HPDE6-E6E7 (cell line): ENCODE results near the gene PAXX.
A peak's percentile ranks its signal among the peaks of the same experiment; 100 is the strongest.

Experiments
- DNase-seq: peaks from one replicate; pipeline ENCODE4 v3.0.0; 2011; ENCODE audit warnings: missing footprints; ENCODE audit errors: extremely low spot score

PAXX gene, protein sequence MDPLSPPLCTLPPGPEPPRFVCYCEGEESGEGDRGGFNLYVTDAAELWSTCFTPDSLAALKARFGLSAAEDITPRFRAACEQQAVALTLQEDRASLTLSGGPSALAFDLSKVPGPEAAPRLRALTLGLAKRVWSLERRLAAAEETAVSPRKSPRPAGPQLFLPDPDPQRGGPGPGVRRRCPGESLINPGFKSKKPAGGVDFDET

DNA sequence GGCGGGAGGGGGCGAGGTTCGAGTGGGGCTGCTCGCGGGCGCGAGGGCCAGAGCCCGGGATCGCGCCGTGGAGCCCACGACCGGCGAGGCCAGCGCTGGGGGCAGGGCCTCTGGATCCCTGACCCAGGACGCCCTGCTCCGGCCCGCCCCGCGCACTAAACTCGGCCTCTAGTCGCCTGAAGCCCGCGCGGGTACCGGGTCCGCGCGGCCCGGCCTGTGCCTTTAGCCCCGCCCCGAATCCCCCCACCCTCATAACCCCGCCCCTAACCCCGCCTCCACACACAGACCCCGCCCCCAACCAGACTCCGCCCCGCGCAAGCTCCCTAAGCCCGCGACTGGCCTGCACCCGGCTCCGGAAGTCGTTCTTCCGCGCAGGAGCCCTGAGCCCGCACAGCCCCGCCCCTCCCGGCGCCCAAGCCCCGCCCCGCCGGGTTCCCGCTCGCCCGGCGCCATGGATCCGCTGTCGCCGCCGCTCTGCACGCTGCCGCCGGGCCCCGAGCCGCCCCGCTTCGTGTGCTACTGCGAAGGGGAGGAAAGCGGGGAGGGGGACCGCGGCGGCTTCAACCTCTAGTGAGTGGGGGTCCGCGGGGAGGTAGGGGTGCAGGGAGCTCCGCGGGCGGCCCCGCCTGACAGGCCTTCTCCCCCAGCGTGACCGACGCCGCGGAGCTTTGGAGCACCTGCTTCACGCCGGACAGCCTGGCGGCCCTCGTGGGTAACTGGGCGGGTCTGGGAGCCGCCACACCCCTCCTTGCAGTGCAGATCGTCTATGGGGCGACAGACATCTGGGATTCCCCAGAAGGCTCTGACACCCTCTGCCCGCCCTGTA is at the start of gene PAXX:
Gene PAXX (plus strand): TSS at position 430 of the 826 bp plus-strand sequence. CDS start 22 bp downstream, at position 452.
- peak; percentile 94 for DNase-seq

DNA sequence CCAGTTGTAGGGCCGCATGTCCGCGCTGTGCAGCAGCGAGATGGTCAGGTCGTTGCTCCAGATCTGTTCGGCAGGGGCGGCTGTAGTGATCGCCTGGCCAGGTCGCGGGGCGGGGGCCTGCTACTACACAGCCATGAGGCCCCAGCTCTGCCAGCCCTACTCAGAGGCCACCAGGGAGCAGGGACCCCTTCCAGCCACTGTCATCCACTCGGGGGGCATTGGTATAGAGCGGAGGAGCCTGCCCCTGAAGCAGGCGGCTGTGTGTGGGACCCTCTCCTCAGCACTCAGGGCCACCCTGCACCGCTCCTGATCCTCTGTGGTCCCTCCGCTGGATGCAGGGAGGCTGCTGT is 49.4 kb upstream of the PAXX start:
- DNase-seq, result no peak

DNA sequence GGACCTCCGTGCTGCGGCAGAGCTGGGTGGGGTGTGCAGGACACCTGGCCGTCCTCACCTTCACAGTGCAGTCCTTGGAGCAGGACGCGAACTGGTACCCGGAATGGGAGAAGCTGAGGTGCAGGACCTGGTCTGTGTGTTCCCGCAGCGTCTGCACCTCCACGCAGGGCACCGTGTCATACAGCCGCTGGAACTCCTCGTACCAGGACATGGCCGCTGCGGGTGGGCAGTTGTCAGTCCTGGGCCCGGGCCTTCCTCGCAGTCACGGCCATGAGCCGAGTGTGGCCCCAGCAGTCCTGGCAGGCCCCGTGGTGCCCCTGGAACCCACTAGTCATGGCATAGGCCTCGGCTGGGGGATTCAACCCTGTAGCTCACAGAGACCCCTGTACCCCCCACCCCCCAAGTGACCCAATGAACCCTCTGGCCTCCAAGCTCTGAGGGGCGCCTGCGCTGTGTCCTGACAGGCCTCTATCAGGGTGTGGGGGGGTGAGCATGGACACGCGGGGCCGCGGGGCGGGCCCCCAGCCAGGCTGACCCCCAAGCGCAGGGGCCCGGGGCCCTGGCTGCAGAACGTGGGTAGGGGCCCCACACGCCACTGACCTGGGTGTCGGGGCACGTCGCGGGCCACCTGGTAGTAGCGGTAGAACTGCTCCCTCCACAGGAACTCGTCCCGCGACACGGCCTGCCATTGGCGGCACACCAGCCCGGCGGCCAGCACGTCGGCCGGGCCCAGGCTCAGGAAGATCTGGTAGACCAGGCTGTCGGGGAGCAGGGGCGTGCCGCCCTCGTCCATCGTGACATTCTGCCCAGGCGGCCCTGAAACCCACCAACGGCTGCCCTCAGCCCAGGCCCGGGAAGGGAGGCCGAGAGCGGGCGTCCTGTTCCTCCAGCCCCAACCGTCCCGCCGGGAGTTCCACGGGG is 48.7 kb upstream of the PAXX start:
- no peak for DNase-seq

DNA sequence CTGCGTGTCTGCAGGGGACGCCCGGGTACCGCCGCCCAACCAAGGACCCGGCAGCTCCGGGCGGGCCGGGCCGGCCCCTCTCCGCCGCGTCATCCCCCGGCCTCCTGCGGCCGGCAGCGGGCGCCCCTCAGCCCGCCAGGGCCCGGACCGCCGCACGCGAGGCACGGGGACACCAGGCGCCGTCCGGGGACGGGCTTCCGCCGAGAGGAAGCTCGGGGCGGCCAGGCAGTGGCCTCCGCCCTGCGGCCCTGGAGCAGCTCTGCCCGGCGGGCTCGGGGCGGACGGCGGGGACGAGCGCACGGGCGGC is 48.1 kb upstream of the PAXX start:
- DNase-seq, result peak; percentile 58

DNA sequence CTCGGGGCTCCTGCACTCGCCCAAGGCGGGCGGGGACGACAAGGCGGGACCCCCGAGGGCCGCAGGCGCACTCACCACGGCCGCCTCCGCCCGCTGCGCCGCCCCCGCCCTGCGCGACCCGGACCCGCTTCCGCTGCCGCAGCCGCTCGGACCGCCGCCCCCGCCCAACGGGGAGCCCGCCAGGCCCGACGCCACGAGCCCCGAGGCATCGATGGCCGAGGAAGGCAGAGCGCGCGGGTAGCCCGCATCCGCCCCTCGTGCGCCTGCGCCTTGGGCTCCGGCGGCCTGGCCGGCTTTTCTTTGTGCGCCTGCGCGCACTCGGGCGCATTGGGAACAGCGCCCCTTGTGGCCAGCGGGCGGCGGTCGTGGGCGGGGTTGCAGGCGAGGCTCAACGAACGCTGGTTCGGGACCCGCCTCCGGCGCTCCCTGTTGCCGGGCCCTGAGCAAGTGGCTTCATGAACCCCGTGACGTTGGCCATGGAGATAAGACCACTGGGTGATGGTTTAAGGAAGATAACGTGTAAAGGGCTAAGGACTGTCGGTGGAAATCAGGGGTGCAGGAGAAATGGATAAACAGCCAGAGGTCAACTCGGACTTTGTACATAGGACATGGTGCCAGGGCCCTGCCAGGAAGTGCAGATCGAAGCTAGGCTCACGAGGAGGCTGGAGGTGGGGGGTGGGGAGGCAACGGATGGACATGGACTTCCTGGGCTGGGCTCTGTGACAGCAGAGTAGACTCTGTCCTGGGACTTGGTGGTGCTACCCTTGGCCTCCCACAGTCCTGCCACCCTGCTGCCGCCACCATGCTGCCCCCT is 47.5 kb upstream of the PAXX start, which contains the start of the genes C8G and FBXW5:
Gene C8G (plus strand): TSS at position 725 of the 814 bp plus-strand sequence. CDS start 78 bp downstream, at position 803.
Gene FBXW5 (minus strand): TSS at position 220 of the 814 bp plus-strand sequence. CDS start 655 bp downstream, outside the sequence.
- DNase-seq, result peak; percentile 97

DNA sequence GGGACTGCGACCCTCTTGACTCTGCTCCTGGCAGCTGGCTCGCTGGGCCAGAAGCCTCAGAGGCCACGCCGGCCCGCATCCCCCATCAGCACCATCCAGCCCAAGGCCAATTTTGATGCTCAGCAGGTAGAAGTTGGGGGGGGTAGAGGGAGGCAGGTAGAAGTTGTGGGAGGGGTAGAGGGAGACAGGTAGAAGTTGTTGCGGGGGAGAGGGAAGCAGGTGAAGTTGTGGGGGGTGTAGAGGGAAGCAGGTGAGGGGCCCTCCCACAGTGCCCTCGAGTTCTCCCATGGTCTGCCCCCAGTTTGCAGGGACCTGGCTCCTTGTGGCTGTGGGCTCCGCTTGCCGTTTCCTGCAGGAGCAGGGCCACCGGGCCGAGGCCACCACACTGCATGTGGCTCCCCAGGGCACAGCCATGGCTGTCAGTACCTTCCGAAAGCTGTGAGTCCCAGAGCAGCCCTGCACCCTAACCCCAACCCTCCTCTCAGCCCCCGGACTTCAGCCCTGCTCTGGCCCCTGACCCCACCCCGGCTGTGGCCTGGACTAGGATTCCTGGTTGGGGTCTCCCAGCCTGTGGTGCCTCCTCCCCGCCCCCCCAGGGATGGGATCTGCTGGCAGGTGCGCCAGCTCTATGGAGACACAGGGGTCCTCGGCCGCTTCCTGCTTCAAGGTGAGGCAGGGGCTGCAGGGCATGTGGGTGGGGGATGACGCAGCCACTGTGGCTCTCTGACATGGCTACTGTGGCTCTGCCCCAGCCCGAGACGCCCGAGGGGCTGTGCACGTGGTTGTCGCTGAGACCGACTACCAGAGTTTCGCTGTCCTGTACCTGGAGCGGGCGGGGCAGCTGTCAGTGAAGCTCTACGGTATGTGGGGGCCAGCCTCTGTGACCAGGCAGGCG is 46.6 kb upstream of the PAXX start:
- DNase-seq, result no peak

DNA sequence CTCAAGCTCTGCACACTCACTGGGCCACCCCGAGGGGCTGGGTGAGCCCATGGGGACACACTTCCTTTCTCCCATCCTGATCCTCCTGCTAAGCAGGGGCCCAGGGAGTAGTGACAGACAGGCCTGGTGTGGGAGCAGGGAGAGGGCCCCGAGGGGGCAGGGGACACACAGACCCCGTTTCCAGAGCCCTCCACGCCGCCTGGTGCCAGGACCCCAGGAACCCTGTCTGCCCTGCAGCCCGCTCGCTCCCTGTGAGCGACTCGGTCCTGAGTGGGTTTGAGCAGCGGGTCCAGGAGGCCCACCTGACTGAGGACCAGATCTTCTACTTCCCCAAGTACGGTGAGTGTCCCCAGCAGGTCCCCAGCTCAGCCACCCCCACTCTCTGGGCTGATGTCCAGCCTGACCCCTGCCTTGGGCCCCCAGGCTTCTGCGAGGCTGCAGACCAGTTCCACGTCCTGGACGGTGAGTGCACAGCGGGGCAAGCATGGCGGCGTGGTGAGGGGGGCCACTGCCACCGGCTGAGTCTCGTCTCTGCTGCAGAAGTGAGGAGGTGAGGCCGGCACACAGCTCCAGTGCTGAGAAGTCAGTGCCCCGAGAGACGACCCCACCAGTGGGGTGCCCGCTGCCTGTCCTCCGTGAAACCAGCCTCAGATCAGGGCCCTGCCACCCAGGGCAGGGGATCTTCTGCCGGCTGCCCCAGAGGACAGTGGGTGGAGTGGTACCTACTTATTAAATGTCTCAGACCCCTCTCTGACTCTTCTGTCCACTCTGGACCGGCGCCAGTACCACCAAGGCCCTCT is 45.8 kb upstream of the PAXX start:
- DNase-seq, result no peak

DNA sequence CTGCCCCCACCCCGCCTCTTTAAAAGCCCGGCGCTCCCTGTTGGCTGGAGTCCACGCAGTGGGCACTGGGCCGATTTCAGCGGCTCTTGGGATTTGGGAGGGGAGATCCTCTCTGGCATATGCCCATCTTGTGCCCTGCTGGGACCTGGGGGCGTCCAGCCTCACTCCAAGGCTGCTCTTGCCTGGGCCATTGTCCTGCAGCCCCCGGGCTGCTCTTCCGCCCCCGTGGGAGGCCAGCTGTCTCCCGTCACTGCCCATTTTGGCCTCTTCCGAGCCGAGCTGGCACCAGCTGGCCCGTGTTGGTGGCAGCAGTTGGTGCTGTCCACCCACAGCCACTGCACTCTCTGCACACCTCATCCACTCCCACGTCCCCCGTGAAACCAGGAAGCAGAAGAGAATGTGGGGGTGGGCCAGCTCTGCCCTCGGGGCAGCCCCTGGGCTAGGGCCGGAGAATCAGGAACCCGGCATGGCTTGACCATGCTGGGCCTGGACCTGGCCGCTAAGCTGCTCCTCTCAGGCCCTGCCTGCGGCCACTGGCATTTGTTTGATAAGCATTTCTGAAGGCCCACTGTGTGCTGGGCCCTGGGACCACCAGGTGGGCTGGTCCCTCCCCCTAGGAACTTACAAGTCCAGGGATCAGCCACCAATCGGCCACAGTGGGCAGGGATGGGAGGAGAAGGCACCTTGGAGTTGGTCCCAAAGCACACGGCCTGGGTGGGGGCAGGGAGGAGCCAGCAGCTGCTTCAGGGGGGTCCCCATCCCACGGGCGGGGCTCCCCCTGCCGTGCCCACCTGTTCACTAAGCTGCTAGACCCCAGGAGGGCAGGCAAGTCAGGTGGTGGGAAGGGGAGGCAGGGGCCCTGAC is 45.0 kb upstream of the PAXX start:
- DNase-seq, result no peak

DNA sequence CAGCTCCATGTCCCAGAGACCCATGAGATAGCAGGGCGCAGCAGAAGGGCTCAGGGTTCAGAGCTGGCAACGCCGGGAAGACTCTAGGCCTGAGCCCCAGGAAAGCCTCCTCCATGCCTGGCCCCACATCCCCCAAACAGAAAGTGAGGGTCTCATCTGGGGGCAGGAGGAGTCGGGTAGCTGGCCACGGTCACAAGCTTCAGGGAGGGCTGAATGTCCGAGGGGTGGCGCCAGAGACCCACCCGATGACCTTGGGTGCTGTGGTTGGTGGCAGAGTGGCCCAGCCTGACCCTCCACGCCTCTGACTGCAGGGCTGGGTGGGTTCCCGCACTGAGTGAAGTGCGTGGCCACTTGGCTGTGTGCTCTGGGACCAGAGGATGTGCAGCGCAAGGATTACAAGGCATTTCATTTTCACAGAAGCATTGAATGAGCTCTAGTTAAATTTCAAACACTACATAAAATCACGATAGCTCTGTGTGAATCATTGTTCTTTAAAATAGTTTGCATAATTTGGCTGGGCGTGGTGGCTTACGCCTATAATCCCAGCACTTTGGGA is 44.2 kb upstream of the PAXX start:
- DNase-seq, result no peak

DNA sequence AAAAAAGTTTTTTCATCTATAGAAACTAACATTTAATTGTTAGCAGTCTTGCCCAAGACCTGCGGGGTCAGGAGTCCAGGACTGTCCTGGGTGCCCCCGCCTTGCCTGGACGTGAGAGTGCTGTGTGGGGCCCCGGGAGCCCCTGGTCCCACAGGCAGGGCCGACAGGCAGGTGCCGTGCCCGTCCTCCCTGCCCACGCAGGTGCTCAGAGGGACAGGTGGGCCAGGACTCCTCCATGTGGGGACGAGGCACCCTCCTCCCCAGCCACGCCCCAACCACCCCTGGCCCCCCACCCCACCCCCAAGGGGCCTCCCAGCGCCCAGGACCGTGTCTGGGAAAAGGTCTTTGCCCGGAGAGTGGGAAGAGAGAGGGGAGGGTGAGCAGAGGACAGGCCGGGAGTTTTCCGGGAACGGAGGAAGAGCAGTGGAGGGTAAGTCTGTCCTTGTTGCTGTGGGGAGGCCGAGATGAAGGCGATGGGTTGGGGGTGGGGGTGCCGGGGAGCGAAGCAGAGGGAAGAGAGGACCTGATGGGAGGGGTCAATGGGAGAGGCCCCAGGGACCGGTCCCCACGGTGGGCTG is 42.9 kb upstream of the PAXX start:
- DNase-seq, result no peak

DNA sequence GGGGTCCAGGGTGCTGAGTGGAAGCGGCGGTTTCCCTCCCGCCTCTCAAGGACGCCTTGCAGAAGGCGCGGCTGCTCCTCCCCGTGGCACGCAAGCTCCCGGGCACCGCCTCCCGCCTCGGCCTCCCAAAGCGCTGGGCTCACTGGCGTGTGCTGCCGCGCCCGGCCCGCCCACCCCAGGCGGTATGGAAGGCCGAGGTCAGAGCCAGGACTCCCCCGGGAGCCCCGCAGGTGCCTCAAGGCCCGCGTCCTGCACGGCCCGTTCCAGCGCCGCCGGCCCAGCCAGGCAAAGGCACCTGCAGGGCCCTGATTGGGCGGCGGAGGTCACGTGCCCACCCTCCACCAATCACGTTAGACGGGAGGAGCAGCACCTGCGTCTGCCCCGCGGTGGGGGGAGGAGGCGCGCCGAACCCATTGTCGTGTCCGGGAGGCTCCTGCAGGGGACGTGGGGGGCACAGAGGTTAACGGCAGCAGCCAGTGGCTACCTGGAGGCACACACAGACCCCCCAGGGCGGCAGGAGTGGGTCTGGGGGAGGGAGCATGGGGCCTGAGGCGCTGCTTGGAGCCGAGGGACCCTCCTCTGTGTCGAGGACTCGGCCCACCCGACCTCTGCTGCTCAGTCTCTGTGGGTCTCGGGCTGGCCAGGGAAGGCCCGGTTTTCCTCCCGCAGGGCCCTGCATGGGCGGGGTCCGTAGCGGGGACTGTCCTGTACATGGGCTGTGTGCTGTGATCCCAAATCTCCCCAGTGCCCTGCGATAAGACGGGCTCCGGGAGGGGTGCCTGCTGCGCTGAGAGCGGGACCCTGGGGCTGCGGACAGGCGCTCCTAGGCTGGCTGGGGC is 42.2 kb upstream of the PAXX start:
- peak; percentile 99 for DNase-seq

DNA sequence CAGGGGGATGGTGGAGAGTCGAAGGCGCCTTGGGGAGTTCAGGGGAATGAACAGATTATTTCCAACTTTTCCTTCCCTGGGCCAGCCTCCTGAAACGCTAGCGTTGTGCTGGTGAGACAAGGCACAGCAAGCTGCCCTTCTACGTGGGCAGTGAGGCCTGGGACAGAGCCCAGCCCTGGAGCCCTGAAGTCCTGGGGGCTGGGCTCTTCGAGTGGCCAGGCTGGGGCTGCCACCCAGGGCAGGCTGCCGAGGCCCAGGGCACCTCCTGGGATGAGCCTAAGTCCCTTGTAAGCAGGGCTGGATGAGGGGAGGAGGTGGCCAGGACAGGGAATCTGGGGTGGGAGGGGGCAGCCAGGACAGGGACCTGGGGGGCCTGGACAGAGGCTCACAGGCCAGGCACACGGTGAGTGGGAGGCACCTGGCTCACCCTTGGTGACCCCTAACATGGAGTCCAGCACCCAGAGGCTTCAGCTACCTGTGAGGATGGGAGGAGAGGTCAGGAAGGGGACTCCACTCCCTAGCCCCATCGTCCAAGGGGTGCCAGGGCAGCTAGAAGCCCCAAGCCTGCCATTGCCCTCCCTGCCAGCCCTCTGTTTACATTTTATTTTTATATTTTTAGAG is 41.5 kb upstream of the PAXX start:
- DNase-seq, result no peak

DNA sequence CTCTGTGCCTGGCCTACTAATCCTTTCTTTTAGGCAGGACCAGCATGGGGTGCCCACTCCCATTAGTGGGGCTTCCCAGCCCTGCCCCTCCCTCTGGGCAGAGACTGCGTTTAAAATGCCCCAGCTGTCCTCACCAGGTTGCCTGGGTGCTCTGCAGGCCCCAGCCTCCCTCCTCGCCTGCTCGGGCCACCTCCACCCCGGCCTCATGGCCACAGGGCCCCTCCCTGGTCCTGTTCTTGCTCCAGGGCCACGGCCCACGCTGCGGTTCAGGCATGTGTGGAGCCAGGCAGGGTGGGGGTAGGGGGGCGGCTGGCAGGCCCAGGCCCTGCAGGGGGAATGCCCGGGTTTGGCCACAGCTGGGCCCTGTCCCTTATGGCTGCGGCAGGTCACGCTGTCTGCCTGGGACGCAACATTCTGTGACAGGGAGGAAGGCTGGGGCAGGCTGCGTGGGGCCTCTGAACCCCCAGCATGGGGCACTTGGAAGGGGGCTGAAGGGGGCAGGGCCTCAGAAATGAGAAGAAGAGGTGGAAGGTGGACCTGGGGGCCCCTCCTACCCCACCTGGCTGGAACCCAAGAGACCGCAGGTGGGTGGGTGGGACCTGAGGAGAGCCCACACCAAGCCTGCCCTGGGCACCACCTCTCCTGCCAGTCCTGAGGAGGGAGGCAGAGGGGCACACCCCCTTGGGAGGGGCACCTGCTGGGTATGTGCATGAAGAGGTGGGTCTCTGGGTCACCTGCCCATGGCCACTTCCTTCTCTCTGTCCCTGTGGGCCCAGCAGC is 40.5 kb upstream of the PAXX start, which contains the start of gene LCN12:
Gene LCN12 (plus strand): TSS at position 733 of the 780 bp plus-strand sequence. CDS start 55 bp downstream, outside the sequence.
- DNase-seq, result no peak

DNA sequence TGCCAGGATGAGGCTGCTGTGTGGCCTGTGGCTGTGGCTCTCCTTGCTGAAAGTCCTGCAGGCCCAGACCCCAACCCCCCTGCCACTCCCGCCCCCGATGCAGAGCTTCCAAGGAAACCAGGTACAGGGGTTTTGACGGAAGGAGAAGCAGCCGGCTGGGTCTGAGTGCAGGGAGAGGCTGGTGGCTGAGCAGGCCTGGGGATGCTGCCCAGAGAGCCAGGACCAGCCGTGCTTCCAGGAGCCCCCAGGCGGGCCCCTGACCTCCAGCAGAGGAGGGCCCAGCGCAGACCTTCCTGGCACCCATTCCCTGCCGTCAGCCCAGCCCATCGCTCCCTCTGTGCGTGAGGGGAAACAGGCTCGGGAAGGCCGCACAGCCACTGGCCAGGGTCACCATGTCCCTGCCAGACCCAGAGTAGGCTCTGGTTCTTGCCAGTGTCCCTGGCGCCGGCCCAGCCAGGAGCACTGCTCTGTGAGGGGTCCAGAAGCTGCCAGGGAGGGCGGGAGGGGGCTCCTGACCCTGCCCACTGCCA is 39.8 kb upstream of the PAXX start:
- DNase-seq, result no peak
